ENCODE data around the gene PPDPF.
"Not testable (repeated sequence)": the region's sequence is repeated elsewhere in the genome, so short reads cannot be mapped to it uniquely, and the experiment has no call there.

Gene PPDPF, protein sequence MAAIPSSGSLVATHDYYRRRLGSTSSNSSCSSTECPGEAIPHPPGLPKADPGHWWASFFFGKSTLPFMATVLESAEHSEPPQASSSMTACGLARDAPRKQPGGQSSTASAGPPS

DNA sequence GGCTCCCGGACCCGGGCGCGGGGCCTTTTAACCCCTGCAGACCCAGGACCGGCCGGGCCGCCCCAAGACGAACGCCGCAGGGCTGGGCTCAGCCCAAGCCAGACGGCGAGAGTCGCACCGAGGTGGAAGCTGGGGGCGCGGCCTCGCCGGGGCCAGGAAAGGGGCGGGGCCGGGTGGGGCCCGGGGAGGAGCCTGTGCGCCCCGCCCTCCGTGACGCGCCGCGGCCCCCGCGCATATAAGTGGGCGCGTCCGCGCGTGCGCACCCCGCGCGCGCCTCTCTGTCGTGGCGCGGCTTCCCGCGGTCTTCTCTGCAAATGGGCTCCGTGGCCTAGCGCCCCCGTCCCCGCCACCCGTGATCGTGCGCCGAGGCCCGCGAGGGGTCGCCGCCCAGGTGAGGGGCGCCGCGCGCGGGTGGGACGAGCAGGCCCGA is at the start of gene PPDPF:
TSS of gene PPDPF (plus strand) at position 262 of the 430 bp plus-strand sequence. CDS start 544 bp downstream, outside the sequence.
- peak; percentile 59 for DNase-seq (ENCODE audit: low read depth)

DNA sequence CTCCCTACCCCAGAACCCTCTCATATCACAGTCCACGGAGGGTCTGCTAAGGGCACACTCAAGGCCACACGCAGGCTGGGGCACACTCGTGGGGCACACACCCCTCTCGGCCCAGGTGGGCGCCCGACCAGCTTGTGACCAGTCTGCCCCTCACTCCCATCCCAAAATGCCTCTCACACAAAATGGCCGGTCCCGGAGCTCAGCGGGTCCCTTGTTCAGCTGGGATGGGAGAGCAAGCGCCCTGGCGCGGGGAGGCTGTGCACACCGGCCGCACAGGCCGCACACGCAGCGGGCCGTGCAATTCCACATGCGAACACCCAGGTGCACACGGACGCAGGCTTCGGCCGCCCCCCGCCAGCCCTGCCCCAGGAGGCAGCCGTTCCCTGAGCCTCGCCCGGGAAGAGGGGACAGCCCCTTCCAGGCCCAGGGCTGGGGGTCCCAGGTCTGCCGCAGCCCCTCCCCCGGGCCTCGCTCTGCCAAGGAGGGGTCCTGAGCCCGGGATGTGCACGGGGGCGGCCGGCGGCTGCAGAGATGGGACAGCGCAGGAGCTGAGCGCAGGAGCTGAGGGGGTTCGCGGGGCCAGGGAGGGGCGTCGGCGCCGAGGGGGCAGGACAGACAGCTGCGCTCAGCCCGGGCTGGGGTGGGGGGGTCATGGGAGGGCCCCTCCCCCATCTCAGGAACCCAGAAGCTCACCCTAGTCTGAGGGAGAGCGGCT is 49.4 kb upstream of the PPDPF start:
- DNase-seq (ENCODE audit: low read depth): no peak

DNA sequence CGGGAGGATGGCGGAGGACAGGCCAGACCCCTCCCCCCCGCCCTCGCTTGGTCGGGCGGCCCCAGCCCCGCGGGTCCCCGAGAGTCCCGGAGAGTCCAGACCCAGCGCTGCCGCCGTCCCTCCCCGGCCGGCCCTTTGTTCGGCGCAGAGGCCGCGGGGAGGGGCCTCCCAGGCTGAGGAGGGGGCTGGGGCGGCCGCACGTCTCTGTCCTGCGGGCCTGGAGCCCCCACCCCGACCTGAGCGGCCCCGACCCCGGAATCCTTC is 48.9 kb upstream of the PPDPF start:
- no peak for DNase-seq (ENCODE audit: low read depth)

DNA sequence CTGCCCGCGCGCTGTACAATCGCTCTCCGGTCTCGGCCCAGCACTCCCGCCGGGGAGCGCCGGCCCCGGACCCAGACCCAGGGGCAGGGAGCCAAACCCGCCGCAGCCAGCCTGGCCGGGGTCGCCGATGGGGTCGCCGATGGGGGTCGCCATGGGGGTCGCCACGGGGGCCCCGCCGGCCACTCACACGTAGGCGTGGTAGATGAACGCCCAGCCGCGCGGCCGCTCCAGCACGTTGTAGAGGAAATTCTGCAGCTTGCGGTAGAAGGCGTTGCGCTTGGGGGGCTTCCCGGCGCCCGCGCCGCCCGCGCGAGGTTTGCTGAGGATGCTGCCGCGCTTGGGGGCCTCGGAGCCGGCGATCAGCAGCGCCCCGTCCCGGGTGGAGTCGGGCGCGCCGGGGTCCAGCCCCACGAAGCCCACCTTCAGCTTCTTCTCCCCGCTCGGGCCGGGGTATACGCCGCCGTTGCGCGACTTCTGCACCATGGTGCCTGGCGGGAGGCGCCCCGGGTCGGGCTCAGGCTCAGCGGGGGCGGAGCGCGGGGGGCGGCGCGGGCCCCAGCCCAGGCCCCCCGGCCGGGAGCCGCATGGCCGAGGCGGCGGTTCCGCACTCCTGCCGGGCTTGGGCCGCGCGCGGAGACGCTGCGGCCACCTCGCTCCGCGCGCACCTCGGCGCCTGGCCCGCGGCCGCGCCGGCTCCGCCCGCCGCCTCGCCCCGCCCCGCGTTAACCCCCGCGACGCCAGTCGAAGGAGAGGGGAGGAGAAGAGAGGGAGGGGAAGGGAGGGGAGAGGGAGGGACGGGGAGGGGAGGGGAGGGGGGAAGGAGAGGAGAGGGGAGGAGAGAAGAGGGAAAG is 48.4 kb upstream of the PPDPF start, which contains the start of gene KCNQ2:
TSS of gene KCNQ2 (minus strand) at position 675 of the 851 bp plus-strand sequence. CDS start at position 483, 192 bp downstream.
- DNase-seq (ENCODE audit: low read depth): no peak

DNA sequence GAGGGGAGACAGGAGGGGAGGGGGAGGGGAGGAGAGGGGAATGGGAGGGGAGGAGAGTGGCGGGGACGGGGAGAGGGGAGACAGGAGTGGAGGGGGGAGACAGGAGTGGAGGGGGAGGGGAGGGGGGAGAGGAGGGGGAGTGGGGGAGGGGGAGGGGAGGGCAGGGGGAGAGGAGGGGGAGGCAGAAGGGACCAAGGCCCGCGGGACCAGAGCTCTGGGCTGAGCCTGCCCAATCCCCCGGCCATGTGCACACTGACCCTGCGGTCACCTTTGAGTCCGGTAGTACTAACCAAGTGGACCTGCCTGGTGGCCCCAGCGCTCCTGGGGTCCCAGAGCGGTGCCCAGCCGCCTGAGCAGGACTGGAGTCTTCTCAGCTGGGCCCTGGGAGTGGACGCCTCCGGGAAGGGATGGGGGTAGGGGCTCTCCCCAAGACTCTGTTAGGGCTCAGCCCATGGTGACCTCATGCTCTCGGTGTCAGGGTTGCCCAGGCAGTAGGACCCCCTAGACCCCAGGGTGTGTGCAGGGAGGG is 47.6 kb upstream of the PPDPF start:
- DNase-seq (ENCODE audit: low read depth): no peak

DNA sequence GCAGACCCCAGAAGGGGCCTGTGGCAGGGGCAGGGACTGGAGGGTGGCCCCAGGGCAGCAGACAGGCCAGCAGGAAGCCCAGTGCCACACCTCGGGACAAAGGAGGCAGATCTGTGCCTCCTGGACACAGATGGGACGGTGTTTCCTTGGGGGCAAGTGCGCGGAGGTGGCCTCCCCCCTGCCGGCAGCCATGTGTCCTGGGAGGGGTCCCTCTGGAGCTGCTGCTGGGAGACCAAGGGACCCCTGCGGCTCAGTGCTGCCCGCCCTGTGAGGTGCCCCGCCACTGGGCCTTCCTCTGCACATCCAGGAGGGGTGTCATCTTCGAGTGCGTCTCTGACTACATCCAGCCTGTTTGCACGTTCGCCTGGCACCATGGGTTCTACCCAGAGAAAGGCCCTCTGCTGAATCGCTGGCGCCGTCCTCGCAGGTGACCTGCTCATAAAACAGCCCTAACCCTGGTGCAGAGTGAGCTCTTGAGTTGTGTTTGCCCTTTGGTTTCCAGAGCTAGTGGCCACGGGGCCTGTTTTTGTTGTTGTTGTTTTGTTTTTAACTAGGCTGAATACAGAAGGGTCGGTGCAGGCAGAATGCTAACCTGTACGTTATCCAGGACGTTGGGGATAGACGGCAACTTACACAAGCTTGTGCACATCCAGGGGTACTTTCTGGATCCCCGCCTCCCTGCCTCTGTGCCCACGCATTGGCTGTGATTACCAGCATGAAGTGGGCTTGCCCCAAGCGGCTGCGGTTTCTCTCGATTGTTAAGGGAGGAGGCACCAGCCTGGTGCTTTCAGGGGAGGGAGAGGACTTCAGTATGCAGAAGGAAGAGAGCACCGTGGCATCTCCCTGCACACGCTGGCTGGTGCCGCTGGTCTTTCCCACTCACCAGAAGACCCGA is 46.8 kb upstream of the PPDPF start:
- no peak for DNase-seq (ENCODE audit: low read depth)

DNA sequence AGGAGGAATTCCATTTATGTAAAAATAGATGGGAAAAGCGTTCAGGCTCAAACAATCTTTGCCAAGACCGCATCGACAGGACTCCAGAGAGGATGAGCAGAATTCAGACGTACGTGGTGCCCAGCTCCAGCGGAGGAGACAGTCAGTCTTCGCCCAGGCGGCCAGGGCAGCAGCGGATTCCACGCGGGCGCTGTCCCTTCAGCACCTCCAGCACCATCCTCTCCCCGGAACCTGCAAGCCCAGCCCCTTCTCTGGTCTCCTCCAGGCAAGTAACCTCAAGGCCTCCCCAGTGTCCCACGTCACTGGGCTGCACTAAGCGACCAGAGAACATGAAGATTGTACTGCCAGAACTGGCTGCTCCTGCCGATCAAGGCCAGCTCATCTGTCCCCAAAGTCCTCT is 45.4 kb upstream of the PPDPF start:
- no peak for DNase-seq (ENCODE audit: low read depth)

DNA sequence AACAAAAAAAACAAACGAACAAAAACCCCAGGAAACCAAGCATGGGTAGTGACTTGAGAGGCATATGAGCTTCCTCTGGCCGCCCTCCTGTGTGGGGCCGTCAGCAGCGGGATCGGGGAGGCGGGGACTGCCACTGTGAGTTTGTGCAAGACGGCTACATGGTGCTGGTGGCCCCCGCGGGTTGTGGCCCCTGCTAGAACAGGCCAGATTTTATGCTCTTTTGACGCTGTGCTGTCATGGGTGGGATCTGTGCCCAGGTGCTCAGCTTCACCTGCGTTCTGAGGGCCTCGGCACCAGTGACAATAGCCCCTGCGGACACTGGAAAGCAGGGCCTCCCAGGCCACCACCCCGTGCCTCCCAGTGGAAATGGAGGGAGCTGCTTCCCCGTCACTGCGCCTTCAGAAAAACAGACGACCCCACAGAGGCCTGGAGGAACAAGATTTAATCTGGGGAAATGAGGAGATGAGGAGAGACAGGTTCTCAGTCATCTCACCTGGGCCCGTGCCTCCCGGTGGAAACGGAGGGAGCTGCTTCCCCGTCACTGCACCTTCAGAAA is 43.4 kb upstream of the PPDPF start:
- no peak for DNase-seq (ENCODE audit: low read depth)

DNA sequence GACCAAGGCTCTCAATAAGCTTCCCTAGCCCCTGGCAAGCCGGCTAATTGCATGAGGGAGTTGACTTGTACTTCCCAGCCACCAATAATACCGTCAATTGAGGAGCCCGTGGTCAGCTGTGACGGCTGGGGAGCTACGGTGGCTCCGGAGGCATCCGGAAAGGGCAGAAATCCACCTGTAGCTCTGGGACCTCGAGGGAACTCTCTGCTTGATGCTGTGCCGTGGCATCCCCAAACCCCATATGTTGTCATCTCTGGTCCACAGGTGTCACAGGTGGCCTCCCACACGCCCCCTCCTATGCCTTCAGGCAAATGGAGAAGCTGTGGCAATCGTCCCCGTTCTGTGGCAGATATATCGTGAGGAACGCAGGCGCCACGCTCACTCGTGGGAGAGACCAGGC is 42.6 kb upstream of the PPDPF start:
- DNase-seq (ENCODE audit: low read depth): no peak

DNA sequence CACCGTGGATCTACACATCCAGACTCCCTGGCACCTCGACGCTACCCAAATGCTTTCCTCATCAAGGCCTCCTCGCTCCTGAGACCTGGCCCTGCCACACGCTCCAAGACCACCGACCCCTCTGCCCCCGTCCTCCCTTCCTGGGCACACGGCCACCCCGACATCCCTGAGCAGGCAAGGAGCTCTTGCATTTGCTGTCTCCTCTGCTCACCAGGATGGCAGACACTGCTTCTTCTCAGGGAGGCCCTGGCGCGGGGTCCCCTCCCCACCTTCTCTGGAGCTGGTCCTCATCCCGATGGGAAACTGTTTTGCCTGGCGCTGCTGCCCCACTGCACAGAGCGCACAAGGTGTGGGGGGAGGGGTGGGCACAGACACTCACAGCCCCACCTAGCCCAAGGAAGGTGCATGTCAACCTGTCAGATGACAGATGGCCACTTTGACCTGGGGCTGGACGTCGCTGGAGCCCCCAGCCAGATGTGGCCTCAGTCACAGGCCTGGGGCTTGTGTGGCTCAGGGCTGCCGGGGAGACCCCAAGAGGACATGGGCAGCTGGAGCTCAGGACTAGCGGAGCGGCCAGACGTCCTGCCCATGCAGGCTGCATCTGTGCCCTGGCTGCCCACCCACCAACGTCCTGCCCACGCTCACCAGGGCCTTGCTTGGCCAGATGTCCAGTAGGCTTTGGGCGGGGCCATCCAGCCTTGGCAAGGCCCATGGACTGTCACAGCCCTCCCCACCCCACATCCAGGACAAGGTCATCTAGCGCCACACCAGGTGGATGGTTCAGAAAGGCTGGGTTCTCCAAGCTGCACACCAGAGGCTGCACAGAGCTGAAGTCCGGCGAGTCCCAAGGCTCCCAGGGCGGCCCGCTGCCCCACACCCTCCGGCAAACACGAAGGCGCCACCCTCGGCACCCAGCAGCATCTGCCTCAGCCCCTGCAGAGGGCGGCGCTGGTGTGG is 41.9 kb upstream of the PPDPF start:
- DNase-seq (ENCODE audit: low read depth): no peak

DNA sequence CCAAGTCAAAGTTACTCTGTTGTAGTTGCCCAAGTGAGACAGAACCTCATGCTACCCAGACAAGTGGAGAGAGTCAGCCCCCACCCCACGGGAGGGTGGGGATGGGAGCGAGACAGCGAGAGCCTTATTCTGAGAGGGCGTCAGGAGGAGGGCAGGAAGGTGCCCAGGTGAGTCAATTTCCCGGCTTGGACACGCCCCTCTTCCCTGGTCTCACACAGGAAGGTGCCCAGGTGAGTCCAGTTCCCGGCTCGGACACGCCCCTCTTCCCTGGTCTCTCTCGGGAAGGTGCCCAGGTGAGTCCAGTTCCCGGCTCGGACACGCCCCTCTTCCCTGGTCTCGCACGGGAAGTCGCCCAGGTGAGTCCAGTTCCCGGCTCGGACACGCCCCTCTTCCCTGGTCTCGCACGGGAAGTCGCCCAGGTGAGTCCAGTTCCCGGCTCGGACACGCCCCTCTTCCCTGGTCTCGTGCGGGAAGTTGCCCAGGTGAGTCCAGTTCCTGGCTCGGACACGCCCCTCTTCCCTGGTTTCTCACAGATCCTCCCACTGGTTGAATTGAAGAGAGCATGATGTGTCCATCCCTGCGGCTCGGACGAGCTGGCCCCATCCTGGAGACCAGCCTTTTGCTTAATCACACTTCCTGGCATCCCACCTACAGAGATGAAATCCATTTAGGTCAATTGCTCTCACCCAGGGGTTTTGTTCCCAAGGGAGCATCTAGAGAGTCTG is 40.7 kb upstream of the PPDPF start:
- not testable (repeated sequence) for DNase-seq (ENCODE audit: low read depth)

DNA sequence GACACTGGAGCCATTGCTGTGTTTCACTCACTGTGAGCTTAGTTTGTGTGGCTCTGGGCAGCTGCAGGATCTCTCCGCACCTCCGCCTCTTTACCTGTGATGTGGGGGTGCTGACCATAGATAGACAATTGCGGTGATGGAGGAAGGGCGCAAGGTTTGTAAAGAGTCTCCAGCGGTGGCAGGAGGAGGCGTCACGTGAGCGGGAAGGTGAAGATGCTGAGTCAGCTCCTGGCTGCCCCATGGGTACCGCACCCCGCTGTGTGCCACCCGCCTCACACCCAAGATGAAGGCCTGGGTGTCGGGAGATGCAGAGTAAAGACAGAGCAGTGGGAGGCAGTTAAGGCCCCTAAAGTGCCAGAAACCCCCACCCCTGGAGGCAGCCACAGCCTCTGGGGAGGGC is 39.1 kb upstream of the PPDPF start:
- DNase-seq (ENCODE audit: low read depth): no peak

DNA sequence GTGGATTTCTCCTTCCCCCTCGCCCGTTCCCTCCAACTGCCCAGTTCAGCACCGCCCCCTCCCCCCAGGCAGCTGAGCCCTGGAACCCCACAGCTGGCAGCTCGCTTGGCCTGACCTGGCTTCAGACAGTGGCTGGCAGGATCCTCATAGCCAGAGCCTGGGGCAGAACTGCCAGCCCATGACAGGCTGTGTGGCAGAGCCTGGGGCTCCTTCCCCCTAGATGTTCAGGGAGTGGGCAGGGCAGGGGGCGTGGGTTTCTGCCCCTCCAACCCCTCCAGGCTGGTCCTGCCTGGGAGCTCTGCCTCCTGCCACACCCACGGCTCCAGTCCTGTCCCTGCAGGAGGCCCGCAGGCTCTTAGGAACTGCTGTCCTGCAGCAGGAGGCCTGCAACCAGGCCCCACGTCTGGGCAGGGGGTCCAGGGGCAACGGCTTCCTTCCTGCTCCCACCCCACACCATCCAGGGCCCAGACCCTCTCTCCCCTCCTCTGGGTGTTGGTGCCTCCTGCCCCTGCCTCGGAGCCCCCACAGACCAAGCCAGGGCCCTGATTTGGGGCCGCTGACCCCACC is 38.5 kb upstream of the PPDPF start:
- DNase-seq (ENCODE audit: low read depth): no peak

DNA sequence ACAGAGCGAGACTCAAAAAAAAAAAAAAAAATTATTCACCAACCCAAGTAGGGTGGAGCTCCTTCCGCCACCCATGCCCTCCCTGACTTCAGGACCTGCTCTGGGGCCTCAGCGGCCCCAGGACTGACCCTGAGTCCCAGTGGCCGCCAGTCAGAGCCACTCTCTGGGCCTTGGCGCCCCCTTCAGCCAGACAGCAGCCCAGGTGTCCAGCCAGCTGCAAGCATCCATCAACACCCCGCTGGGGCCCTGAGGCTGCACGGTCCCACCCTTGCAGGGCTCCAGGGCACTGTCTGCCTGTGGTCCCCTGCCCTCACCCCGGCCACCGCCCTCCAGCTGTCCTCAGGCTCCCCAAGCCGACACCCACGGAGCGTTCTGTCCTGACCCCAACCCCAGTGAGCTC is 36.7 kb upstream of the PPDPF start:
- no peak for DNase-seq (ENCODE audit: low read depth)

DNA sequence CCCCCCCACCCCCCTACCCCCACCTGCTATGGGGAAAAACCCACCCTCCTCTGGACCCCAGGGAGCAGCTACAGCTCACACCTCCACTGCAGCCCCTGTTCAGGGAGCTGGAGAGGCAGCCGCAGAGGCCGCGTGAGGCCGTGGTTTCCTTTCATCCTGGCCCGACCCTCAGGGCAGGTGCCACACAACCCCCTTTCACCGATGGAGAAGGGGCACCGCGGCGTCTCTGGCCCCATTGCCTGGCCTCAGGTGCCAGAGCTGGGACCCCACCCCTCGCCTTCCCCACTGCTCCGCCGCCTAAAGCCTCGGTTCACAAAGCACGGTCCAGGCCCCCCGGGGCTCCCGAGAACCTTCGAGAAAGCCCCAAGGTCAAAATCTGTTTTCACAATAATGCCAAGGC is 36.3 kb upstream of the PPDPF start:
- DNase-seq (ENCODE audit: low read depth): no peak

DNA sequence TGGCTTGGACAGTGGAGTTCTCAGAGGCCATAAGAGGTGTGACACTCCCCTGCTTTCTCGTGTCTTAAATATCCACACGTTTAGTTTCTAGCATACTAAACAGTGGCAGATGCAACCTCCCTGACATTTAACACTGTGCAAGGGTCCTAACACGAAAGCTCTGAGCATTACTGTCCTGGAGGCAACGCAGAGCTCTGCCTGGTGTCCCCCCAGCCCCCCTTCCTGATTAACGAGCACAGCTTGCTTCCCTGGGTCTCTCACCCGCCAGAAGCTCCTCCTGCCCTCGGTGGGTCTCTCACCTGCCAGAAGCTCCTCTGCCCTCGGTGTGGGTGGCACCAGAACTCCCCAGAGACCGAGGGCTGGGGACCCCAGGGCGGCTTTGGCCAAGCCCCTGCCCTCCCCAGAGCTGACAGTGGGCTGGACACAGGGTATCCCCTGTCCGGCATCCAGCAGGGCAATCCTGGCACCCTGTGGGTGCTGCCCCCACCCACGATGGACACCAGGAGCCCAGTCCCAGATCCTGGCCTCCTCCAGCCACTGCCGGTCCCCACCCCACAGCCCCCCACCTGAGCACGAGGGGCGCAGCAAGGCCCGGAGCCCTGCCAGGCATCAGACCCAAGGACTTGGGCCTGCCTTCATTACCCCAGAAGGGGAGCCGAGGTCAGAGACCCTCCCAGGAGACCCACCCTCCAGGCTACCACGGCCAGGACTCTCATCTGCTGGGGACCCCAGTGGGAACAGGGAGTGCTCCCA is 35.7 kb upstream of the PPDPF start:
- no peak for DNase-seq (ENCODE audit: low read depth)

DNA sequence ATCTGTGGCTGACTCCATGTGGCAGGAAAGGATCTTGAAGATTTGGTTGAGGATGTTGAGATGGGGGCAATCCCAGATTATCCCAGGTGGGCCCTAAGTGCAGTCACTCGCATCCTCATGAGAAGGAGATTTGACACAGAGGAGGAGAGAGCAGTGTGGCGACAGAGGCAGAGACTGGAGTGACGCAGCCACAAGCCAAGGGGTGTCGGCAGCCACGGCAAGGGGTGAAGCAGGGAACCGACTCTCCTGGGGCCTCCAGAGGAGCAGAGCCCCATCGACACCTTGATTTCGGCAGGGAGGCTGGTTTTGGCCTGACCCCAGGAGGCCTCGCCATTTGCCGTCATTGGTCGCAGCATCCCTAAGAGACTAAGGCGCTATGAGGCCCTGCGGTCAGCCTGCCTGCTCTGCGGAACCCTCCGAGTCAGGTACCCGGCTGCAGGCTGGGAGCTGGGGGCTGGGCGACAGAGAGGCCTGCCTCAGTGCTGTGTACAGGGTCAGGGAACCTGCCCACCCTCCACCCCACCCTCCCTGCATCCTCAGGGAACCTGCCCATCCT is 34.2 kb upstream of the PPDPF start:
- no peak for DNase-seq (ENCODE audit: low read depth)

DNA sequence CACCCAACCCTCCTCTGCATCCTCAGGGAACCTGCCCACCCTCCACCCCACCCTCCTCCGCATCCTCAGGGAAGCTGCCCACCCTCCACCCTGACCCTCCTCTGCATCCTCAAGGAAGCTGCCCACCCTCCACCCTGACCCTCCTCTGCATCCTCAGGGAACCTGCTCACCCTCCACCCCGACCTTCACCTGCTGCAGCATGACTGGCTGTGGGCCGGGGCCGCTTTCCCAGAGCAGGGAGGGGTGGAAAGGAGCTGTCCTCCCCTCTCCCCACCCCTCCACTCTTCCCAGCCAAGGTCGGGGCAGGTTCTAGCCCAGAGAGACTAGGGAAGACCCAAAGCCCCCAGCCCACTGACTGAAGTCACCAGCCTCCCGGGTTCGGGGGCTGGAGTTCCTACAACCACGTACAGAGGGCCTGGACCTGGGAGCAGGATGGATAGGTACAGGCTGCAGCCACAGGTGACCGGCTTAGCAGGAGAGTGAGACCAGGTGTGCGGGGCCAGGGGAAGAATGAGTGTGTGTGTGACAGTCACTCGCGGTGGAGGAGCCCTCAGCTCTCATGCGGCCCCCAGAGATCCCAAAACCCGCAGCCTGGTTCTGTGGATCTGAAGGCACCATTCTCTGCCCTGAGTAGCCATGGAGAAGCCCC is 33.3 kb upstream of the PPDPF start:
- no peak for DNase-seq (ENCODE audit: low read depth)

All from GM04504 (cell line).